ENCODE data around the gene CNTFR. TPM values are rescaled to one million over a fixed set of nuclear protein-coding genes. Genes with fewer than 3 reads are reported as not detected.

The CNTFR gene
- total RNA-seq, 6 experiments from 2014 or later, result 0.71 to 12.5 (median 3.4) TPM

- no peak for ATAC-seq
- H3K36me3 ChIP-seq, result no peaks in the 10 kb centered on the region
- H3K9me3 ChIP-seq, result no peaks in the 10 kb centered on the region
- H3K27ac ChIP-seq, result no peak overlapping the region
- intact Hi-C loops (cut with DNase I), result no loop called here
- DNase-seq, result peak in 1 of 3 donors; percentile 14
- peaks cover 0 to 15% (median 6%) of the 10 kb centered on the region in 4 donors for H3K4me1 ChIP-seq
- 100% methylated on average over 1 of the region's 6 CpGs for WGBS (ENCODE audit: insufficient coverage, low coverage, low lambda C conversion rate, missing lambda C conversion rate)
- TF ChIP-seq CTCF (IDR thresholded peaks at IDR 0.05) (no peak), POLR2A (IDR thresholded peaks at IDR 0.05) (no peak)
- H3K4me3 ChIP-seq, result no peak overlapping the region
- no peaks in the 10 kb centered on the region for H3K27me3 ChIP-seq
These were observed 32.6 kb downstream of the CNTFR start for GRCh38 chr9:34556949-34557348.

- Histone ChIP-seq H3K36me3 (no peaks in the 10 kb centered on the region), H3K9me3 (no peaks in the 10 kb centered on the region), H3K4me1 (peaks cover 0 to 15% (median 6%) of the 10 kb centered on the region in 4 donors), H3K27ac (no peak overlapping the region), H3K27me3 (no peaks in the 10 kb centered on the region), H3K4me3 (no peak overlapping the region)
- peak in 1 of 3 donors; percentile 29 for DNase-seq
- no peak for ATAC-seq
- intact Hi-C loops (cut with DNase I), result no loop called here
- 72% methylated on average over 5 of the region's 13 CpGs for WGBS (ENCODE audit: insufficient coverage, low coverage, low lambda C conversion rate, missing lambda C conversion rate)
- TF ChIP-seq POLR2A (IDR thresholded peaks at IDR 0.05), result no peak
- no peak for TF ChIP-seq CTCF (IDR thresholded peaks at IDR 0.05)
These were observed 33.5 kb downstream of the CNTFR start for GRCh38 chr9:34555936-34556525.

- no peaks in the 10 kb centered on the region for H3K36me3 ChIP-seq
- peak in 2 of 3 donors; percentile 49 to 66 for DNase-seq
- H3K27ac ChIP-seq, result no peak overlapping the region
- ATAC-seq, result peak; percentile 15 to 74 (median 57)
- no peak for TF ChIP-seq POLR2A (IDR thresholded peaks at IDR 0.05)
- no peak for TF ChIP-seq CTCF (IDR thresholded peaks at IDR 0.05)
- intact Hi-C loops (cut with DNase I), result no loop called here
- H3K9me3 ChIP-seq, result no peaks in the 10 kb centered on the region
- peaks cover 0 to 13% (median 6%) of the 10 kb centered on the region in 4 donors for H3K4me1 ChIP-seq
- no peaks in the 10 kb centered on the region for H3K27me3 ChIP-seq
- WGBS (ENCODE audit: insufficient coverage, low coverage, low lambda C conversion rate, missing lambda C conversion rate), result 20% methylated on average over 1 of the region's 5 CpGs
- no peak overlapping the region for H3K4me3 ChIP-seq
These were observed 34.0 kb downstream of the CNTFR start for GRCh38 chr9:34555500-34555899.

GRCh38 chr9:34555002-34555348 lies 34.5 kb downstream of the CNTFR start:
- Histone ChIP-seq H3K27me3 (no peaks in the 10 kb centered on the region), H3K36me3 (no peaks in the 10 kb centered on the region), H3K4me1 (peaks cover 0 to 11% (median 4%) of the 10 kb centered on the region in 4 donors), H3K27ac (no peak overlapping the region), H3K4me3 (no peak overlapping the region), H3K9me3 (no peaks in the 10 kb centered on the region)
- ATAC-seq, result peak; percentile 14 to 45 (median 26)
- peak in 2 of 3 donors; percentile 60 to 67 for DNase-seq
- intact Hi-C loops (cut with DNase I), result no loop called here
- WGBS (ENCODE audit: insufficient coverage, low coverage, low lambda C conversion rate, missing lambda C conversion rate), result 38% methylated on average over 2 of the region's 23 CpGs
- TF ChIP-seq POLR2A (IDR thresholded peaks at IDR 0.05), result no peak
- TF ChIP-seq CTCF (IDR thresholded peaks at IDR 0.05), result no peak
